AG09319 (cell line): ENCODE results near the gene PPP1R3C.
A peak's percentile ranks its signal among the peaks of the same experiment; 100 is the strongest.

Source experiments
- DNase-seq: peaks from one replicate; pipeline ENCODE4 v3.0.0-alpha.2; 2010; ENCODE audit warnings: low read depth; ENCODE audit errors: extremely low read depth
- CTCF ChIP-seq: IDR thresholded peaks from 2 replicates; pipeline ENCODE4 v1.5.1; 2011; ENCODE audit warnings: low read depth, mild to moderate bottlenecking, inconsistent platforms, low read length, moderate library complexity

Gene PPP1R3C

GRCh38 chr10:91621483-91622113, 11.3 kb downstream of the PPP1R3C start:
- no peak for TF ChIP-seq CTCF
- DNase-seq, result no peak

DNA sequence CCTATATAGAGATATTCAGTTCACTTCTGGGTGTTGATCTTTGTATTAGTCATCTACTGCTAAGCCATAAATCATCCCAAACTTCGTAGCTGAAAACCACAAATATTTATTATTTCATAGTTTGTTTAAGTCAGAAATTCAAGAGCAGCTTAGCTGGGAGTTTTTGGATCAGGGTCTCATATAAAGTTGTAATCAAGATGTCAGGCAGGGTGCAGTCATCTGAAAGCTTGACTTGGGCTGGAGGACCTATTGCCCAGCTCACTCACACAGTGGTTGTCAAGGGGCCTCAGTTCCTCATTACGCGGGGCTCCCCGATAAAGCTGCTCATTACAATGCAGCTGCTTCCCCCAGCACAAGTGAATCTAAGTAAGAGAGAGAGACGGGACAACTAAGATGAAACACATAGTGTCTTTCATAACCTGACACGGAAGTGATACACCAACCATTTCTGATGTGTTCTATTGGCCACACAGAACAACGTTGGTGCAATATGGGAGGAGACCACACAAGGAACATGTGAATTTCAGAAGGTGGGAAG, 15.7 kb downstream of the PPP1R3C start:
- no peak for TF ChIP-seq CTCF
- DNase-seq, result no peak

GRCh38 chr10:91616137-91616536, 16.7 kb downstream of the PPP1R3C start:
- TF ChIP-seq CTCF, result no peak
- no peak for DNase-seq

- no peak for TF ChIP-seq CTCF
- DNase-seq, result no peak
These were observed 18.6 kb downstream of the PPP1R3C start for GRCh38 chr10:91614225-91614624.

DNA sequence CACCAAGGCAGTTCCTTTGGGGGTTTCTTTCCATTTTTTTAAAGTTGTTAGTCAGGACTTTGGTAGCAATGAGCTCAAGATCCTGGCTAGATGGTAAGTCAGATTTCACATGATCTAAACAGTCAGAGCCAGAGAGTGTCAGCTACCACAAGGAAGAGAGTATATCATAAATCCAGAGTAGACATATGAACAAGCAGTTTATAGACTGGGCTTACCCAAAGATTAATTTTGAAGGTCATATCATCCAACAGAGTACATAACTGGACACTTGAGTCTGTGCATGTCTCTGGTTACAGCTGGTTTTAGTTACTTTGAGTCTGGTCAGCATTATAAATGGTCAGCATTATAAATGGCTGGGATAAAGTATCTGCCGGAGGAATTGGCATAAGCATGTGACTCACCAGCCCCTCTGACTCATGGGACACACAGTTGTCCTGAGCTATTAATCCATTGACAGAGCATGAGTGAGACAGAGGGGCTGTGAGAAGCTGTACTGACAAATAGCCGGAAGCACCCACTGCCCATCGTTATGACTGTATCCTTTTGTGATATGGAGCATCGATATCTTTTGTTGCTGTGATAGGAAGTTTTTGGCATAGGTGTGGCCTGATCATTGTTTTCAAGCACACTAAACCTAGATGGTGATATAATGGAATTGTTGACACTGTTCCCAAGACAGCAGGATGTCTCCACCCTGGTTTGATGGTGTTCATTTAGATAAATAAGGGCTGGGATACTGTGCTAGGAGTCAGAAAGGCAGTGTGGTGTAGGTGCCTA, 19.3 kb downstream of the PPP1R3C start:
- no peak for TF ChIP-seq CTCF
- peak; percentile 84 for DNase-seq

- DNase-seq, result no peak
- no peak for TF ChIP-seq CTCF
These were observed 22.0 kb downstream of the PPP1R3C start for GRCh38 chr10:91610919-91611318.

GRCh38 chr10:91610444-91610843, 22.4 kb downstream of the PPP1R3C start:
- TF ChIP-seq CTCF, result no peak
- no peak for DNase-seq
